RPMI7951 (cell line): Measurements from ENCODE around the gene SEC11A. TPM values are rescaled to one million over a fixed set of nuclear protein-coding genes. Genes with fewer than 3 reads are reported as not detected.
"Not testable (repeated sequence)": the region's sequence is repeated elsewhere in the genome, so short reads cannot be mapped to it uniquely, and the experiment has no call there.

Source experiments
- DNase-seq: peaks from one replicate; pipeline ENCODE4 v3.0.0-alpha.2; 2012; ENCODE audit warnings: low read depth
- total RNA-seq: library from RNA; depleted of rRNA; stranded (reverse); fragments of >200 nt; shearing (Covaris generic); gene quantifications from 2 replicates; pipeline ENCODE4 v1.2.3, GENCODE V29; 2014; rRNA removed

Gene SEC11A
- total RNA-seq, 1 experiment from 2014 or later = 257 TPM

DNA sequence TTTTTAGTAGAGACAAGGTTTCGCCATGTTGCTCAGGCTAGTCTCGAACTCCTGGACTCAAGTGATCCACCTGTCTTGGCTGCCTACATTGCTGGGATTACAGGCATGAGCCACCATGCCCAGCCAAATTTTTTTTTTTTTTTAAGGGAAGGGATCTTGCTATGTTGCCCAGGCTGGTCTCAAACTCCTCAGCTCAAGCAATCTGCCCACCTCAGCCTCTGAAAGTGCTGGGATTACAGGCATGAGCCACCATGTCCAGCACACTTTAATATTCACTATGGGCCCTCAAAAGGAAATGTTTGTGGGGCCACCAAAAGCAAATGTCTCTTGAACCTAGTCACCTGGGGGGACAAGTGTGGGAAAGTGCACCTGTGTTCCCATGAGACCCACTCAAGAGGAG, 73.3 kb downstream of the SEC11A start:
- not testable (repeated sequence) for DNase-seq

- not testable (repeated sequence) for DNase-seq
Observed at GRCh38 chr15:84641871-84642270, 74.1 kb downstream of the SEC11A start.

DNA sequence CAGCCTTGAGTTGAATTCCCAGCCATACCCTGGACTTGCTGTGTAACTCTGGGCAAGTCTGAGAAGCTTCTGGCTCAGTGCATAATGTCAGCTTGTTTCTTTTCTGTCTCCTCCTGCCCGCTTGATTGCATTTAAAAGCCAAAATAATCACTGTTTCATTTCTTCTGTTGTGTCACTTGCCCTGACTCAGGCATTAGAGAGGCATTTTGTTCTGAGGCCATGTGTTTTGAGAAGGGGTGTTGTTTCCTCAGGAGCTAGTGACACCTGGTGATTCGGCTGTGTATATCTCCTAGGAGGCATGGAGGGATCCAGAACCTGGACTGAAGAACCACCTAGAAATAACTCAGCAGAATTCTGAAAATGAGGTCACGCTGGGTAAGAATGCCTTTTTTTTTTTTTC, 77.8 kb downstream of the SEC11A start:
- DNase-seq = no peak

DNA sequence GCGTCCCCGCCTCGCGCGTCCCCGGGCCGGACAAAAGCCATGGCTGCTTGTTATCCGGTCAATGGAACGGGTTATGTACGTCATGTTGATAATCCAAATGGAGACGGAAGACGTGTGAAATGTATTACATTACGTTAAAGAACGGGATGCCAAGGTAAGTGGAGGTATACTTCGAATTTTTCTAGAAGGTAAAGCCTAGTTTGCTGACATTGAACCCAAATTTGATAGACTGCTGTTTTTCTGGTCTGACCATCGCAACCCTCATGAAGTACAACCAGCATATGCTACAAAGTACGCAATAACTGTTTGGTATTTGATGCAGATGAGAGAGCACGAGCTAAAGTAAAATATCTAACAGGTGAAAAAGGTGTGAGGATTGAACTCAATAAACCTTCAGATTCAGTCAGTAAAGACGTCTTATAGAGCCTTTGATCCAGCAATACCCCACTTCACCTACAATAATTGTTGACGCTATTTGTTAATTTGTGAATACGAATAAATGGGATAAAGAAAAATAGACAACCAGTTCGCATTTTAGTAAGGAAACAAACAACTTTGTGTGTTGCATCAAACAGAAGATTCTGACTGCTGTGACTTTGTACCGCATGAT, 81.6 kb downstream of the SEC11A start:
- no peak for DNase-seq

- peak; percentile 79 for DNase-seq
Observed at GRCh38 chr15:84633311-84634227, 82.4 kb downstream of the SEC11A start.

GRCh38 chr15:84631706-84632272, 84.2 kb downstream of the SEC11A start:
- peak; percentile 51 for DNase-seq

GRCh38 chr15:84629033-84629432, 86.9 kb downstream of the SEC11A start:
- DNase-seq = no peak

- DNase-seq = no peak
Observed at GRCh38 chr15:84625123-84625522, 90.8 kb downstream of the SEC11A start.

DNA sequence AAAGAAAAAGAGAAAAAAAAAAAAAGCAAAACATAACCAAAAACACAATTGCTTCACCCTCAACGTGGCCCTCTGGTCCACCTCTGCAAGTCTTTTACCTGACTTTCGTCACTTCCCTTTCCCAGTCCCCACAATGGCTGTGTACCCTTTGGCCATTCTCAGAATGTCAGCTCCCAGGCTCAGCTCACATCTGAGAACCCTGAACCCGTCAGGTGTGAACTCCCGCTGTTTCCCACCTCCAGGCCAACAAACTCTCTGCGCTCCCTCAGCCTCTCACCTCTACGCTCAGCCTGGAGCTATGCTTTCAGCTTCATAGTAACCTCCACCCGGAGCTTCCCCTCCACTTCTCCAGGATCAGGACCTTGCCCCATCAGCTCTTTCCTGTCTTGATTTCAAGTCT, 91.6 kb downstream of the SEC11A start:
- DNase-seq = no peak

GRCh38 chr15:84621358-84621979, 94.5 kb downstream of the SEC11A start:
- no peak for DNase-seq

DNA sequence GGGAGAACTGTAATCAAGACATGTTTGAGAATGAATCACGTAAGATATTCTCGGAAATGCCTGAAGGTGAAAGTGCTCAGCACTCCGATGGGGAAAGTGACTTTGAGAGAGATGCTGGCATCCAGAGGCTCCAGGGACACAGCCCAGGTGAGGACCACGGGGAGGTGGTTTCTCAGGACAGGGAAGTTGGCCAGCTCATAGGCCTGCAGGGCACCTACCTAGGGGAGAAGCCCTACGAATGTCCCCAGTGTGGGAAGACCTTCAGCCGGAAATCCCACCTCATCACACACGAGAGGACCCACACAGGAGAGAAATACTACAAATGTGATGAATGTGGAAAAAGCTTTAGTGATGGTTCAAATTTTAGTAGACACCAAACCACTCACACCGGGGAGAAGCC, 95.3 kb downstream of the SEC11A start:
- no peak for DNase-seq

Other genes with a start within 250 kb of the SEC11A start
- gene ZSCAN2, start 115.1 kb downstream of the SEC11A start, total RNA-seq = 7.8 and 15.5 TPM in 2 replicates
- 29.7 and 32.7 TPM in 2 replicates for gene WDR73, start 61.9 kb downstream of the SEC11A start, total RNA-seq
- gene NMB, start 57.9 kb downstream of the SEC11A start, total RNA-seq = 29.2 and 36.2 TPM in 2 replicates
- 6.4 and 7.4 TPM in 2 replicates for gene ZNF592, start 32.5 kb upstream of the SEC11A start, total RNA-seq
- 0.10 and 0.12 TPM in 2 replicates for gene ALPK3, start 101.2 kb upstream of the SEC11A start, total RNA-seq
- gene SLC28A1, start 168.5 kb upstream of the SEC11A start, total RNA-seq = not detected in 2 replicates